ENCODE measurements around the gene TAGLN3.

TAGLN3 gene

GRCh38 chr3:111963424-111963823 lies 35.3 kb upstream of the TAGLN3 start:
- in situ Hi-C loops (cut with HindIII; ENCODE audit: low pct_ligation_motif_present, low sequenced_read_pairs): loop anchor here (10.0 kb wide), 1 partner anchor 239 kb away; no protein-coding TSS in a partner anchor
- peak overlapping the region; percentile 77 for H3K27ac ChIP-seq

GRCh38 chr3:111965484-111965883 lies 33.2 kb upstream of the TAGLN3 start:
- Histone ChIP-seq H3K27ac (no peak overlapping the region), H3K36me3 (replicated peaks) (peaks cover 51% of the 10 kb centered on the region), H3K4me3 (ENCODE audit: low read depth, low read length) (no peak overlapping the region), H3K27me3 (replicated peaks) (no peaks in the 10 kb centered on the region)
- DNase-seq: no peak
- no peak for TF ChIP-seq CTCF (IDR thresholded peaks at IDR 0.05; ENCODE audit: low read depth, low read length, missing control alignments)
- in situ Hi-C loops (cut with HindIII; ENCODE audit: low pct_ligation_motif_present, low sequenced_read_pairs): loop anchor here (10.0 kb wide), 1 partner anchor 241 kb away; no protein-coding TSS in a partner anchor

More at GRCh38 chr3:111963424-111963823, 35.3 kb upstream of the TAGLN3 start:
- DNase-seq: peak; percentile 56
- Histone ChIP-seq H3K4me3 (ENCODE audit: low read depth, low read length) (no peak overlapping the region), H3K36me3 (replicated peaks) (peaks cover 43% of the 10 kb centered on the region), H3K27me3 (replicated peaks) (no peaks in the 10 kb centered on the region)
- no peak for TF ChIP-seq CTCF (IDR thresholded peaks at IDR 0.05; ENCODE audit: low read depth, low read length, missing control alignments)

- Histone ChIP-seq H3K36me3 (replicated peaks) (peaks cover 63% of the 10 kb centered on the region), H3K27ac (no peak overlapping the region), H3K4me3 (ENCODE audit: low read depth, low read length) (no peak overlapping the region), H3K27me3 (replicated peaks) (no peaks in the 10 kb centered on the region)
- DNase-seq: no peak
- no peak for TF ChIP-seq CTCF (IDR thresholded peaks at IDR 0.05; ENCODE audit: low read depth, low read length, missing control alignments)
- in situ Hi-C loops (cut with HindIII; ENCODE audit: low pct_ligation_motif_present, low sequenced_read_pairs): loop anchor here (10.0 kb wide), 1 partner anchor 242 kb away; no protein-coding TSS in a partner anchor
Measured at GRCh38 chr3:111967068-111967467, 31.7 kb upstream of the TAGLN3 start.

GRCh38 chr3:111967651-111968274 lies 31.0 kb upstream of the TAGLN3 start:
- peaks cover 61% of the 10 kb centered on the region for H3K36me3 ChIP-seq (replicated peaks)
- H3K4me3 ChIP-seq (ENCODE audit: low read depth, low read length): no peak overlapping the region
- H3K27me3 ChIP-seq (replicated peaks): no peaks in the 10 kb centered on the region
- peak; percentile 91 for TF ChIP-seq CTCF (IDR thresholded peaks at IDR 0.05; ENCODE audit: low read depth, low read length, missing control alignments)
- DNase-seq: peak; percentile 84
- in situ Hi-C loops (cut with HindIII; ENCODE audit: low pct_ligation_motif_present, low sequenced_read_pairs): loop anchor here (10.0 kb wide), 1 partner anchor 243 kb away; no protein-coding TSS in a partner anchor
- no peak overlapping the region for H3K27ac ChIP-seq

- DNase-seq: no peak
- H3K36me3 ChIP-seq (replicated peaks): peaks cover 61% of the 10 kb centered on the region
- no peak overlapping the region for H3K27ac ChIP-seq
- H3K4me3 ChIP-seq (ENCODE audit: low read depth, low read length): no peak overlapping the region
- in situ Hi-C loops (cut with HindIII; ENCODE audit: low pct_ligation_motif_present, low sequenced_read_pairs): loop anchor here (10.0 kb wide), 1 partner anchor 244 kb away; no protein-coding TSS in a partner anchor
- H3K27me3 ChIP-seq (replicated peaks): no peaks in the 10 kb centered on the region
- no peak for TF ChIP-seq CTCF (IDR thresholded peaks at IDR 0.05; ENCODE audit: low read depth, low read length, missing control alignments)
Measured at GRCh38 chr3:111968319-111969054, 30.2 kb upstream of the TAGLN3 start.

Data from brain microvascular endothelial cell (primary cell).